Suprapubic skin (tissue), 4 donors: ENCODE data around the gene MINDY1.

Experiments used
- CTCF ChIP-seq, 2 donors: fragments of 200-600 bp in 1 of 2; fragments of 450-650 bp in 1 of 2; sonication (generic) in 1 of 2; IDR thresholded peaks; one replicate each; pipeline ENCODE4 v1.5.1; 2016 to 2019; ENCODE audit warnings: antibody characterized with exemption in 2 of 2, mild to moderate bottlenecking in 1 of 2, moderate library complexity in 1 of 2
- EP300 ChIP-seq: sonication (generic); formaldehyde crosslinking; IDR thresholded peaks from one replicate; pipeline ENCODE4 v1.6.1; 2017; ENCODE audit warnings: antibody characterized with exemption
- POLR2A ChIP-seq, 2 donors: fragments of 450-650 bp; IDR thresholded peaks; one replicate each; pipeline ENCODE4 v1.6.1; 2017; ENCODE audit warnings: antibody characterized with exemption in 2 of 2, mild to moderate bottlenecking in 2 of 2, moderate library complexity in 2 of 2
- POLR2AphosphoS5 ChIP-seq, 3 donors: sonication (generic); formaldehyde crosslinking; IDR thresholded peaks; one replicate each; pipeline ENCODE4 v1.6.1; 2017; ENCODE audit warnings: antibody characterized with exemption in 3 of 3

GRCh38 chr1:150981177-150981804 is 25.4 kb downstream of the MINDY1 start:
- TF ChIP-seq CTCF (IDR thresholded peaks at IDR 0.05) (no peak), EP300 (no peak), POLR2A (IDR thresholded peaks at IDR 0.05) (no peak), POLR2AphosphoS5 (IDR thresholded peaks at IDR 0.05) (no peak)
